D341Med (cell line): Measurements from ENCODE around the gene RPS24.
"Not testable (repeated sequence)": the region's sequence is repeated elsewhere in the genome, so short reads cannot be mapped to it uniquely, and the experiment has no call there.

Experiments
- DNase-seq: peaks from one replicate; pipeline ENCODE4 v3.0.0; 2012; ENCODE audit warnings: low spot score

The RPS24 gene

GRCh38 chr10:78033637-78034470 is at the start of gene RPS24:
RPS24 (plus strand) TSS chr10:78033863; CDS start chr10:78033902, 39 bp downstream.
- peak; percentile 88 for DNase-seq

DNA sequence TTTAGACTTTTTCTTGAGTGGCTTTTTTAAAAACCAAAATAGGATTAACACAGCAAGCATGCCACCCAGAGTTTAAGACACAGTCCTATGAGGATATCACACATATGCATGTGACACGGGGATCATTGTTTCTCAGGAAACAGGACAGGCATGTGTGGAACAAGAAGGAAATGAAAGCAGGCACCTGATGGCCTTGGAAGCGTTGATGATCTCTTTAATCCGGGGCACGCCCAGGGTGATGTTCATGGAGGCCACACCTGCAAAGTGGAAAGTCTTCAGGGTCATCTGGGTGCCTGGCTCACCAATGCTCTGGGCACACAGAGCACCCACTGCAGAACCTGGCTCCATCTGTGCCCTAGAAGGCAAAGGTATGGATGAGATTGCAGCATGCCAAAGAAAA is 48.7 kb upstream of the RPS24 start:
- no peak for DNase-seq

GRCh38 chr10:77987671-77988255 is 45.9 kb upstream of the RPS24 start:
- no peak for DNase-seq

DNA sequence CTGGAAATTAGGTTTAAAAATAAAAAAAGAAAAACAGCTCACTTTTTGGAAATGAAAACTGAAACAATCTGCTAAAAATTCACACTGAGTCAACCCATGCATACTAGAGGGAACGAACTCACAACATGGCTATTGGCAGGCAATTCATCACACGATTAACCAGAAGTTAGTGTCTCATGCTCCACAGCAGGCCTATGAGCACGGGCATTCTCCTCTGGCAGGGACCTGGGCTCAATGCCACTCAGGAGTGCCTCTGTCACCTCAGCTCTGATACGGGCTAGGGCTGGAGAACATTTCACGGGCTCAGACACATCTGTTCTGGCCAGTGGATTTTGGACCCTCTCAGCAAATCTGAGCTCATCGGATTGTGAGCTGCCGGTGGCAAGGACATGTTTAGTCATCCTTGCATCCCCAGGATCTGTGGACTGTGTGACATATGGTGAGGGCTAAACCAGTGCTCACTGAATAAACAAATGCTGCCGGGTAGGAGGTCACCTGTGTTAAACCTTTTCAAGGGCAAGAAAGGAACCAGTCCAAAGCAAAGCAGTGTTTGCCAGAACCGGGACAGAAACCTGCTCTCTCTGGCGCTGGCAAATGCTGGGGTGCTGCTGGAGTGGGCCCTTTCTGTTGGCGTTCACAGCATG is 44.5 kb upstream of the RPS24 start:
- no peak for DNase-seq

DNA sequence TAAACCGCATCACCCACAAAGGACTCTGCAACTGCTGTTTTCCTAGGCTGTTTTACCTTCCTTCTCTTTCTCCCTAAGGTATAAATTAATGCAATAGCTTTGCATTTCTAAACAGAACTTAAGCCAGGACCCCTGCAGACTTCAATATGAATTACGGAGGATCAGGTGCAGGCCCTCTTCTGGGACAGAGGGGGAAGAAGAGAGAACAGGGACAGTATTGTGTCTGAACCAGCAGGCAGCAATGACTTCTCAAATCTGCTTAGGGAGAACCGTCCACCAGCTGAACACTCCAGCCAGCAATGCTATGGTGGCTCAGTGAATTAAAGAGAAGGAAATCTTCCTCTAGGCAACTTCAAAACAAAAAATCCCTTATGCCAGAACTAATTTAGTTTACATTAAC is 40.0 kb upstream of the RPS24 start:
- DNase-seq = no peak

GRCh38 chr10:77998780-77999179 is 34.9 kb upstream of the RPS24 start:
- DNase-seq = not testable (repeated sequence)

DNA sequence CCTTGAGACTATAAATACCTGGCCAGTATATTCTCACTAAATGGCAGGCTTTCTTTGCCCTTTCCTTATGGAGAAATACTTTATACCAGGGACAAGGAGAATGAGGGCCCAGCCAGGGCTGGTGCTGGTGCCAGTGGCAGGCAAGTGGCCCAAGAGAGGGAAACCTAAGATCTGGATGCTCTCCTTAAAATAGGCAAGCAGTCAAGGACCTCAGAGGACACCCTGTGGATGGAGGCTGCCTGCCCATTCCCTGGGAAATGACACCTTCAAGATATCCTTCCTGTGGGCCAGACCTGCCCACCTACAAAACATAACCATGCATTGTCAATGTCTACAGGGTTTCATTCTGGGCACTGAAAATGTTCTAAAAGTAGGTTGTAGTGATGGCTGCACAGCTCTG is 33.5 kb upstream of the RPS24 start:
- DNase-seq = no peak

DNA sequence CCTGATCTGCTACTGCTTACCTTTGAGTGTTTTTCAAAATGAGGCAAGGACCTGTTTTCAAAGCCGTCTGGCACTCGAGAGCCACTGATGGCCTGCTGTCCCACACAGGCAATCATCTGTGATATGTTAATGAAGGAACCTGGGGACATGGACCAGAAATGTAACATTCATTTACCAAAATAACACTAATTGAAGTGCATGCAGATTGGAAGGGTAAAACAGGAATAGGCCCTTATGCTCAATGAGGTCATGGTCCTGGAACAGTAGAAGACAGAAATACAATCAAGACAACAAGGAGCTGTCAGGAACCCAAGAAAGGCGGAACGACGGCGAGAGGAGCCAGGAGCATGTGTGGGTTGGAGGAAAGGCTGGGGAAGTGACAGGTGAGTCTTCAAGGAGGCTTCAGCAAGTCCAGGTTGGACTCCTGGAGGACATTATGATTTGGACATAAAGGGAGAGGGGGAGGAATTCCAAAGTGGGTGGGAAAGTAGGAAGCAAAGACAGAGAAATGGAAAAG is 32.6 kb upstream of the RPS24 start:
- DNase-seq = no peak

- DNase-seq = no peak
Measured at GRCh38 chr10:78002541-78003288, 30.9 kb upstream of the RPS24 start.

- no peak for DNase-seq
Measured at GRCh38 chr10:78004215-78005026, 29.2 kb upstream of the RPS24 start.

DNA sequence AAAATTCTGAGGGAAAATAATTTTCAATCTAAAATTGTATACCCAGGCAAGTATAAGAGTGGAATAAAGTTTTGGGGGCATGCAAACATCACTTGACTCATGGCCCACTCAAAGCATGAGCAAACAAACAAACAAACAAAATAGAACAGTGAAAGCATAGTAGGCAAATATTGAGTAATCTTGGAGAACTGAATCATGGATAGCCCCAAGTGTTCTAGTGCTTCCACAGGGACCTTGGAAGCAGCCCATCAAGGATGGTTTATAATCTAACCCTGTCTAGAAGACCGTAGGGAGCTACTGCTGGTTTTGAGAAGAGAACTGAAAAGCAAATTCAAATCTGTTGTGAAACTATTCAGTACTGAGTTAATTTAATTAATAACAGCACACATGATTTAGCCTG is 26.5 kb upstream of the RPS24 start:
- DNase-seq = no peak

DNA sequence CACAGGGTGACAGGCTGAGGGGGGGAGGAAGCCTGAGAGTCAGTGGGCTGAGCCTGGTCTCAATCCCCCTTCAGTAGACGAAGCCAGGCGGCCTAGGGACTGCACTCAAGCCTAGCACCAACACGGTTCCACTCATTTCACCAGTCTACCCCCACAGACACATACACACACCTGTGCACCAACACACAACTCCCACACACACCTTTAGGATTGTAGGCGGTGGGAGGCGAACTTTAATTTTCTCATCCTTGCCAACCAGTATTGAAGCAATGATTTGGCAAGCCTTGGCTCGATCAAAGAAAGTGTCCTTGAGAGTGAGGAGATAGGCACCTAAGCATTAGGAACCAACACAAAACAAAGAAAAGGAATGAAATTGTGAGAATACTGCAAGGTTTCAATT is 24.0 kb upstream of the RPS24 start:
- DNase-seq = no peak

- DNase-seq = no peak
Measured at GRCh38 chr10:78010278-78010677, 23.4 kb upstream of the RPS24 start.

DNA sequence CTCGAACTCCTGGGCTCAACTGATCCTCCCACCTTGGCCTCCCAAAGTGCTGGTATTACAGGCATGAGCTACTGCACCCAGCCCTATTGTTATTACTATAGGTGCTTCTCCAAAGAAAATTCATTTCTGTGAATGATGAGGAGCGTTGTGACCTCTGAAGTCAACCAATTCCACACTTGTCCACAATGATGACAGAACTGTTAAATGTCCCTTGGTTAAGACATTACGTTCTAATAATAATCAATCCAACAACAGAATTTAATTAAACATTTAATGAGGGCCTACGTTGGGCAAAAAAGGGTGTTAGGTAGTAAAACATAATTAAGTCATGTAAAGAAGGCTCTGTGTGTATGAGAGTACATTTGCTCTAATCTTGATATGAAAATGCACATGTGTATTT is 22.6 kb upstream of the RPS24 start:
- DNase-seq = no peak

- DNase-seq = no peak
Measured at GRCh38 chr10:78013564-78013963, 20.1 kb upstream of the RPS24 start.

GRCh38 chr10:78015546-78015945 is 18.1 kb upstream of the RPS24 start:
- DNase-seq = no peak

DNA sequence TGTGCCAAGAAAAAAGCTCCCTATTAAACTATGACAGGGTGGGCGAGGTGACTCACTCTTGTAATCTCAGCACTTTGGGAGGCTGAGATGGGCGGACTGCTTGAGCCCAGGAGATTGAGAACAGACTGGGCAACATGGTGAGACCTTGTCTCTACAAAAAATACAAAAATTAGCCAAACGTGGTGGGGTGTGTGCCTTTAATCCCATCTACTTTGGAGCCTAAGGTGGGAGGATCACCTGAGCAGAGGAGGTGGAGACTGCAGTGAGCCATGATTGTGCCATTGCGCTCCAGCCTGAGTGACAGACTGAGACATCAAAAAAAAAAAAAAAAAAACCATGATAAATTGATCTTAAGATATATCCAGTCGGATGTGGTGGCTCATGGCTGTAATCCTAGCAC is 15.8 kb upstream of the RPS24 start:
- DNase-seq = no peak

DNA sequence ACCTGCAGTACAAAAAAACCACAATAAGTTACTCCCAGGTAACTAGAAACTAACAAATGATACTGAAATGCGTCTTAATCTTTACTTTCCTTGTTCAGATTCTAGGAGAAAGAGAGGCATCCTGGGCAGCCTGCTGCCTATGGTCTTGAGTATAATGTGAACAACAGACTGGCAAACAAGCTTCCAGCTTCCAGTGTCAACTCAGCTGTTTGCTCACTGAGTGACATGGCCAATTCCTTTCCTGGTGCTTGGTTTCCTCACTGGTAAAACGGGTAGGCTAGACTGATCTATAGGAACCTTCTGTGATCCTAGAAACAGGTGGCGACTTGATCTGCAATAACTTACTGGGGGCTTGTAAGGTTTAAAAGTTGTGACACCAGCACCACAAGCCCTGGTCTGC is 14.4 kb upstream of the RPS24 start:
- no peak for DNase-seq

DNA sequence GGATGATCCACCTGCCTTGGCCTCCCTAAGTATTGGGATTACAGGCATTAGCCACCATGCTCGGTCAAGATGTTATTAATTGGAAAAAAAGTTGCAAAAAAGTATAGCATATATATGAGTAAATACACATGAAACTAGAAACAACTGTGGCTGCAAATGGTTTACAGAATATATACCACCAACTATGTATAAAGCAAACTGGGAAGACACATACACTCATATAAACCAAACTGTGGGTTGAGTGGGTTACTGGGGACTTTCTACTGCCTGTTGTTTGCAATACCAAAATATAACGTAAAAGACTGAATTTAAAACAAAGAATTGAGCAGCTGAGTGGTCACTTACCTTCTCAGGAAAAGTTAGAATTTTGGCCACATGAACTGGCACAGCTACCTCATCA is 12.5 kb upstream of the RPS24 start:
- no peak for DNase-seq

DNA sequence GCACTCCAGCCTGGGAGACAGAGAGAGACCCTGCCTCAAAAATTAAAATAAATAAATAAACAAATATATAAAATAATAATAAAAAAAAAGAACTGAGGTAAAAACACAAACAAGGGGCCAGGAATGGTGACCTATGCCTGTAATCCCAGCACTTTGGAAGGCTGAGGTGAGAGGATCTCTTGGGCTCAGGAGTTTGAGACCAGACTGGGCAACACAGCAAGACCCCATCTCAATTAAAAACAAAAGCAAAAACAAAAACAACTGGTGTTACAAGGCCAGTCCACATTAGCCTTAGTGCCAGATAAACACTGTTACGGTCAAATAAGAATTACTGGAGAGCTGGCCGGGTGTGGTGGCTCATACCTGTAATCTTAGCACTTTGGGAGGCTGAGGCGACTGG is 9.9 kb upstream of the RPS24 start:
- no peak for DNase-seq

DNA sequence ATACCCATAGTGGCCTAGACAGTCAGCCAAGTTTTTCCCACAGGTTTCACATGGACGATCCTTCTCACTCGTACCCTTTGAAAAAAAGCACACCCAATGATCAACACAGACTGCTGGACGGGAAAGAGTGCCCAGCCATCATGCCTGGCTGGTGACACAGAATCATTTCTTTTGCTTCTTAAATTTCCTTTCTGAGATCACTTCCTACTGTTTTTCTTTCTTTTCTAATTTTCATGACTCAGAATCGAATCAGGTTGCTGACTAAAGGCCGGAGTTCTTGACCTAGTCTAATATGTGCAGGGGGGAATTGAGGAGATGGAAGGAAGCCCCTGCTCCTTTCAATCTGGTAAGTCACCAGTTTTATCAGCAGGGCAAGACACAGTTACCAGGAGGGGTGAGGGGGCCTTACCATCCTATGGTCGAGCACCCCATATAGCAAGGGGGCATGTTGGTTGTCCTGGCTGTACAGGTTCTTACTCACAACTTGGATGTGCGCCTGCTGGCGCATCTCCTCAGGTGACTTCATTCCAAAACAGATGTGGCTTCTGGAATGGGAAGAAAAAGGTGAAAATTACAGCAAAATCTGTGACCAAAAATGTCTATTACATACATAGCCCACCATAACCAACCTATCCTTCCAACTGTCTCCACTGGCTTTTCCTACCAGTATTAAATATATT is 7.8 kb upstream of the RPS24 start:
- no peak for DNase-seq
